HG03095 (cell line): ENCODE data around the gene SERPINB13.

Experiments
- ATAC-seq: cut with Tn5 transposase; IDR thresholded peaks from one replicate; pipeline ENCODE4 v1.9.1; 2021; ENCODE audit warnings: moderate library complexity; ENCODE audit not compliant: unreplicated experiment

Gene SERPINB13, protein sequence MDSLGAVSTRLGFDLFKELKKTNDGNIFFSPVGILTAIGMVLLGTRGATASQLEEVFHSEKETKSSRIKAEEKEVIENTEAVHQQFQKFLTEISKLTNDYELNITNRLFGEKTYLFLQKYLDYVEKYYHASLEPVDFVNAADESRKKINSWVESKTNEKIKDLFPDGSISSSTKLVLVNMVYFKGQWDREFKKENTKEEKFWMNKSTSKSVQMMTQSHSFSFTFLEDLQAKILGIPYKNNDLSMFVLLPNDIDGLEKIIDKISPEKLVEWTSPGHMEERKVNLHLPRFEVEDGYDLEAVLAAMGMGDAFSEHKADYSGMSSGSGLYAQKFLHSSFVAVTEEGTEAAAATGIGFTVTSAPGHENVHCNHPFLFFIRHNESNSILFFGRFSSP

DNA sequence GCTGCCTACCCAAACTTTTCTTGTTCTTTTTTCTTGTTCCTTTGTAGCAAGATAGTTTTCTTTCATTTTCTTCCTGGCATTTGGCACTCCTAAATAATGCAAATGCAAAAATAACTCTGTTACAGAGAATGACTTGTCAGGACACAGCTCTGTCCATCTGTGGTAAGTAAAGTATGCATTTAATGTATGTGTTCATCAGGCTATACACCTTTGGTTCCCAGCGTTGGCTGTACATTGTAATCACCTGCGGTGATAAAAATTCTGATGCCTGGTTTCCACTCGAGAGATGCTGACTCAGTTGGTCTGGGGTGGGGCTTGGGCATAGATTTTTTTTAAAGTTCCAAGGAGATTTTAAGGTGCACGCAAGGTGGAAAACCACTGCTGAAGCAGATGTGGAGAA, at the start of gene SERPINB13:
TSS of gene SERPINB13 (plus strand) at position 378 of the 400 bp plus-strand sequence. CDS start 1,325 bp downstream, outside the sequence.
- ATAC-seq, result no peak

DNA sequence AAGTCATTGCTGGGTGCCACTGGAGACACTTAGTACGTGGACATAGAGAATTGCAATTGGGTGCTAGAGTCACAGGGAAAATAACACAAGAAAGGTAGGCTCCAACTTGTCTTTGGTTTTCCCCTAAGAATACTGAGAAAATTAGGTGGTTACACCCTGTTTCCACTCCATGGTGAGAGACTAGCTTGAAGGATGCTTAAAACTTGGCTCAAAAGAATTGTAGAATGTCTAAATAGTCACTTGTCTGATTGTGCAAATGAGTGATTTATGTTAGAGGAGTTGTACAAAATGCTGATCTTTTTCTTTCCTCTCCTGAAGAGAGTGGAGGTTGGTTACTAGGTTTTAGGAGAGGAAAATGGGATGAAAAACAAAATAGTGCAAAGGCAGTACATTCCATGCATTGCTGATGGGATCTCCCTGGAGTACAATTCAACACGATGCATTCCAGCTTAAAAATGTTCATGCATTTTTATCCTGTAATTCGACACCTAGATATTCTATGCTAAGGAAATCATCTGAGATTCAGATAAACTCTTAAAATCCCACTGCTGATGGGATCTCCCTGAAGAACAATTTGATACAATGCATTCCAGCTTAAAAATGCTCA, 47.1 kb upstream of the SERPINB13 start:
- no peak for ATAC-seq

DNA sequence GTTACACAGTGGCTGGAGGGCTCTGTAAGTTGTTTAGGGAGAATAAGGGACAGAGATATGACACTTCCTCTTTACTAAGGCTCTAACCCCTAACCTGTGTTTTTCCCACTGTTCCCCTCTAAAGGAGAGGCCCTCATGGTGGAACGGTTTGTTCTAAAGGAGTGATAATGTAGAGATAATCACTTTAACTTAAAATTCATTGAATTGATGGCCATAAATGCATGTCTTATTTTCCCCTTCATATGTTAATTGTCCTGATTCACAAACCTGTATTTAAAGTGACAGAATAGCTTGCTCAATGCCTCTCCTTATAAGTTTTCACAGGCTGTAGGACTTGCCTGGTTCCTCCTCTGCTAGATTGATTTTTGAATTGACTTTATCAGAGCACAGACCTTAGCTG, 45.1 kb upstream of the SERPINB13 start, which contains the start of gene SERPINB12:
TSS of gene SERPINB12 (plus strand) at position 301 of the 400 bp plus-strand sequence. CDS start 13,791 bp downstream, outside the sequence.
- ATAC-seq, result no peak

DNA sequence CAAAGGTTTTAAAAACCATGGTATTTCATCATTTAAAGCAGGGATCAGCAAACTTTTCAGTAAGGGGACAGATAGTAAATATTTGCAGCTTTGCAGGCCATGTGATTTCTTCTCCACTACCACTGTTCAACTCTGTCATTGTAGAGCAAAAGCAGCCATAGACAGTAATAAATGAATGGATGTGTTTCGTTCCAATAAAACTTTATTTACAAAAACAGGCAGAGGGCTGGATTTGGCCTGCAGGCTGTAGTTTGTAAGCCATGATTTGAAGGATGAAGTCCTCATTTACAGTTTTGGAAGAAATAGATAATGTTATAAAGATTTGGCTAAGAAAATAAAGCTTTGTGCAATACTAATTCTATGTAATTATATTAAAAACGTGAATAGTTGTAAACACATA, 43.1 kb upstream of the SERPINB13 start:
- no peak for ATAC-seq

DNA sequence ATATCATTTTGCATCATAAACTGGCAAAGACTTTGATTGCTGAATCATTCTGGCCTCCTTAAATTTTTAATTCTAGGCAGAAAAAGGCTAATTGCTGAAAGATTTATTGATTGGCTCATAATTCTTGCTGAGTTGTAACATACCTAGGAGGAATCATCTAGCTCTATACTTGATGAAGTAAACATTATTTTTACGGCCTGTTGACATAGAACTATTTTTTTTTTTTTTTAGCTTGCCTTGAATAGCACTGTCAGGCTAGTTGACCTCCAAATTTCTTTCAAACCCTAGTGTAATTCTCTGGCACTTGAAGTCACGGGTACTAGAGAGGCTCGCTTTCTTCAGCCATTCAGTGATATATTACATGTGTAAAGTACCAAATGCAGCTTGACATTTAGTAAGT, 42.1 kb upstream of the SERPINB13 start:
- ATAC-seq, result no peak

DNA sequence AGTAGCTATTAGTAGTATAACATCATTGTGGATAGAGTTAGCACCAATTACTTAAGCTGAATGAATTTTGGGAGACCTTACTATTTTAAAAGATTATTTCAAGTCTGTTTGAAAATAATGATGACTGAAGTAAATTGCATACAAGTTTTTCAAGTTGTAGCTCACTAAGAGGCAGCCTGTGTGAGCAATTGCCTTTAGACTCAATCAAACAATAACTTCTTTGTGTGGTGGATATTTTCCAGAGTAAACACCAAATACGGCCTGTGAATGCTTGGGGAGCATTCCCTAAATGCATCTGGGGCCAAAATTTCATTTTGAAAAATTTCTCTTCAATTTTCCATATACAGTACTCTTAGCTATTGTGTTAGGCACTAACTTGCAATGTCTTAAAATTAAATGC, 37.1 kb upstream of the SERPINB13 start:
- no peak for ATAC-seq

GRCh38 chr18:63551769-63552168, 35.4 kb upstream of the SERPINB13 start:
- ATAC-seq, result no peak

- ATAC-seq, result no peak
Measured at GRCh38 chr18:63552581-63552980, 34.6 kb upstream of the SERPINB13 start.

- no peak for ATAC-seq
Measured at GRCh38 chr18:63553081-63553480, 34.1 kb upstream of the SERPINB13 start.

DNA sequence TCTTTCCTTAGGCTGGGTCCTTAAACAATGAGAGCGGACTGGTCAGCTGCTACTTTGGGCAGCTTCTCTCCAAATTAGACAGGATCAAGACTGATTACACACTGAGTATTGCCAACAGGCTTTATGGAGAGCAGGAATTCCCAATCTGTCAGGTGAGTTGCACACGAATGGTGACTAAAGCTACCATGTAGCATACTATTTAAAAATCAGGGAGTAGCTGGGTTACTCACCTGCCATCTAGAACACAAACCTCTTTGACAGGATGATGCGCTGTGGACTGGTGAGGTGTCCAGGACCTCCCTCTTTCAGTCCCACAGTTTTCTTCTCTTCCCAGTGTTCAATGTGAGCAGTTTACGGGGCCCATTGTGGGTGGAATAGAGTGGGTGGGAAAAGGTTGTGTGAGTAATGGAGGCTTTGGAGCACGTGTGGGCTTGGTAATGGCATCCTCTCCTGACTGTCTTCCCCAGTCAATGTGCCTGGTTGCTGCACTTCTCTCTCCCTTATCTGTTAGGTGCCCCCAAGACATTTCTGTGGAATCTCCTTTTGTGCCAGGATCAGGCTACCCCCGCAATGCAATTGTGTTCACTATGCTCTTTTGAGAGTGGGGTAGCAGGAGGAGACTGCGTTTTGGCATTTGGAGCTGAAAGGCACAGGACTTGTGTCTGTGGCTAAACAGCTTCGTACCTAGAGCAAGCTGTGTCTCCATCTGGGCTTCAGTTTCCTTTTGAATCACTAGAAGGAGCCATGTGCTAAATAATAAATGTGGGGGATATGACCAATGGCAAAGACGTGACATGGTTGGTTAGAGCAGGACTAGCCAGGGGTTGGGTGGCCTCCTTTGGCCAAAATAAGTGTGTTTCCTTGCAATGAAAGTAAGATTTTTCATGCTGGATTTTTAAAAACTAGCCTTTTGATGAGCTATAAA, 27.3 kb upstream of the SERPINB13 start:
- no peak for ATAC-seq

DNA sequence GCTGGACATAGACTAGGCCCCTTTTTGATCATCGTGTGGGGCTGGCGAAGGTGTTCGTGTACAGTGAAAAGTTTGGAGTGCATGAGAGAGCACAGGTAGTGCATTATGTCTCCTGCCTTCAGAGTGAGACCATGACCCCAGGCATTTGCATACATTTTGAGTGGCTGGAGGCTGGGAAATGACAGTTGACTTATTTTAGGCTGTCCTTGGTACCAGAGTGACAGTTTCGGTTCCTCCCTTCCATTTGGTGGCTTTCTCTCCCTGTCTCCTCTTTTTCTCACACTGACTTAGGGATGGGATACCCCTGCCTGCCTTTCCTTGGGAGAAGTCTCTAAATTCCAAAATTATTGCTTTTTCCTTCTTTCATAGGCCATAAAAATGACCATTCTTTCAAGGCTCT, 24.9 kb upstream of the SERPINB13 start:
- ATAC-seq, result peak; percentile 82

GRCh38 chr18:63564021-63564420, 23.1 kb upstream of the SERPINB13 start:
- ATAC-seq, result no peak

- no peak for ATAC-seq
Measured at GRCh38 chr18:63564561-63564960, 22.6 kb upstream of the SERPINB13 start.

- no peak for ATAC-seq
Measured at GRCh38 chr18:63567276-63567675, 19.9 kb upstream of the SERPINB13 start.

DNA sequence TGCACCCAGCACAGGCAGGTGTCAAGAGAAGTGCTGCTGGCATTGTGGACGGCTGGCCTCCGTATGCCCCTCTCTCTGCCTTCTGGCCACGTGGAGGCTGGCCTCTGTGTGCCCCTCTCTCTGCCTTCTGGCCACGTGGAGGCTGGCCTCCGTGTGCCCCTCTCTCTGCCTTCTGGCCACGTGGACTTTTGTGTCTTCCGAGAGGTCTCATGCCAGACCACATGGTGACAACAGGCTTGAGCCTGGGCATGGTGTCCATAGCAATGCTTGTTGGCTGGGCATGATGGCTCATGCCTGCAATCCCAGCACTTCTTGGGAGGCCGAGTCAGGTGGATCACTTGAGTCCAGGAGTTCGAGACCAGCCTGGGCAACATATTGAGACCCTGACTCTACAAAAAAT, 19.3 kb upstream of the SERPINB13 start:
- no peak for ATAC-seq

DNA sequence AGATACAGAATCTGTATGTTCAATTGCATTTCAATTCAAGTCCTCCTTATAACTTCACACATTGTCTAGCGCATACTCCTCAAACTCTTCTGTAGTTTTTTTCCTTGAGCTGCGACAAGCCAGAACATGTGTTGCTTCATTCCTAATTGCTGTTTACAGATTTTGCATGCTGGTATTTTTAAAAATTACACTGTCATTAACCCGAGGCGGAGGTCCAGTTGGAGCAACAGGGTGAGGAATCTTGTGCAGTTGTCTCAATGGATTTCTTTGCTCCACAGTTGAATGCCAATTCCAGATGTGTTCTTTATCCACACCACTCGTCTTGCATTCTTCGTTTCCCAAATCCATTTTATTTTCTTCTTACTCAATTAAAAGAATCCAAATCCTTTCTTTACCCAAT, 16.4 kb upstream of the SERPINB13 start:
- ATAC-seq, result no peak

DNA sequence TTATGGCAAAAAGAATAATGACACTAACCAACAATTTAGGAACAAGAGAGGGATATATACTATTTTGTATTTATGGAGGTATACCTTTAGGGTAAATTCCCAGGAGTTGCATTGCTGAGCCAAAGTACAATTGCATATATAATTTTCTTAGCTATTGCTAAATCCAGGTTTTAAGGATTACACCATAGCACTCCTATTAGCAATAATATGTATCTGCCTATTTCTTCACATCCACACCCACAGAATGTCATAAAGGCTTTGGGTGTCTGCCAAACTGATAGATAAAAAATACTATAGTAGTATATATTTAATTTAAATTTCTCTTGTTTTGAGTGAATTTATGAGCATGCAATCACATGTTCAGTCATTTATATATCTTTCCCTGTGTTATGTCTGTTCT, 11.5 kb upstream of the SERPINB13 start:
- ATAC-seq, result no peak

GRCh38 chr18:63578357-63578958, 8.7 kb upstream of the SERPINB13 start:
- no peak for ATAC-seq

DNA sequence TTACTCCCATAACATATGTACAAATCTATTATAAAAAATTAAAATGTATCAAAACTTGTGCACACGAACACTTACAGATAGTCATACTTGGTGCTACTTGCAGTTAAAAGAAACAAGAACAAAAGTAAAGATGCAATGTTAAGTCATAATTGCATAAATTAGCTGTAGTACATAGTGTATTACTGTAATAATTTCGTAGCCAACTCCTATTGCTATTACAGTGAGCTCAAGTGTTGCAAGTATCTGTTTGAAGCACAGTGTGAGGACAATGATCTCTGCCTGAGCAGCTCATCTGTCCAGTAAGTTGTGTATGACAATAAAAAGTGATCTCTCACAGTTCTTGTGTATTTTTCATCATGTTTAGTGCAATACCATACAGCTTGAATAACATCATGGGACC, 7.5 kb upstream of the SERPINB13 start:
- ATAC-seq, result no peak

DNA sequence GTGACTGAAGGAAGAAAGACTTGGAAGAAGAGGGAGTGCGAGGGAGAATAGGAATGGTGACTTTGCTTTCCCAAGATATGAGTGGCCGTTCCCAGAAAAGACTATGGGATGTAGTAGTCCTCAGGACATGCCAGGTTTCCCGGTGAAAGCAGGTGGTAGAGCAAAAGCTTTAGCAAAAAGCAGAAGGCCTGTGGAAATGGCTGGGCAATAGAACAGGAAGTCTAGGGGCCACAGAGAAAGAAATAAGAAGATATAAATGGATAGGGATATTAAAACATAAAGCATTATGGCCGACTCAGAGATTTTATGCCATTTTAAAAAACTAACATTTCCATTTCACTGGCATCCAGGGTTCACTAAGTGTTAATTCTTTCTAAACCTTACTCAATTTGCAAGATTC, 1.2 kb upstream of the SERPINB13 start:
- ATAC-seq, result no peak

DNA sequence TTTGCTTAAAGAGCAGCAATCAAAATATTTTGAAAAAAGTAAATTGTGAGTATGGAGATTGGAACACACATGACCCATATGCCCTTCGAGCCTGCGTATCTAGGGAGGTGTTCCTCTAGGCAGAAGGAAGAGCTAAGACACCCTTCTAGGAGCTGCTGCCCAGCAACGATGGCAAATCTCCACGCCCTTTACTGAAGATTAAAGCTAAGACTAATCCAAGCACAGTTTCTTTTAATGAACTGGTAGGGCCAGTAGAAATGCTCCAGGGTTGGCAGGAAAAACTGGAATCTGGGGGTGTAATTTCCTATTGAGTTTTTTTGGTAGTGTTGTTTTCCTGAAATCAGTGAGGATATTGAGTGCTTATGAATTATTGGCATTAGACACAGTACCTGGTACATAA, 712 bp upstream of the SERPINB13 start:
- ATAC-seq, result no peak
